GM13976 (cell line): ENCODE data around the gene GLIS1.

ENCODE experiments used
- DNase-seq: peaks from one replicate; pipeline ENCODE4 v3.0.0; 2012; ENCODE audit warnings: low spot score
- in situ Hi-C: fragments of 300-500 bp; cut with MboI; formaldehyde crosslinking; loops from one replicate; pipeline ENCODE4 v1.12.0; 2022; ENCODE audit warnings: low sequenced_read_pairs, mixed read lengths, inconsistent platforms; ENCODE audit not compliant: unreplicated experiment
- TF ChIP-seq, protein P1 (sequence below): IDR thresholded peaks from 2 replicates; pipeline ENCODE4 v1.5.1; 2012; ENCODE audit warnings: borderline replicate concordance, mild to moderate bottlenecking; ENCODE audit not compliant: insufficient read depth; ENCODE audit errors: extremely low read depth, missing control alignments, control extremely low read depth

GLIS1 gene

GRCh38 chr1:53600001-53600400, 139.0 kb downstream of the GLIS1 start:
- DNase-seq = no peak
- in situ Hi-C loops = no loop called here
- TF ChIP-seq, protein P1, sequence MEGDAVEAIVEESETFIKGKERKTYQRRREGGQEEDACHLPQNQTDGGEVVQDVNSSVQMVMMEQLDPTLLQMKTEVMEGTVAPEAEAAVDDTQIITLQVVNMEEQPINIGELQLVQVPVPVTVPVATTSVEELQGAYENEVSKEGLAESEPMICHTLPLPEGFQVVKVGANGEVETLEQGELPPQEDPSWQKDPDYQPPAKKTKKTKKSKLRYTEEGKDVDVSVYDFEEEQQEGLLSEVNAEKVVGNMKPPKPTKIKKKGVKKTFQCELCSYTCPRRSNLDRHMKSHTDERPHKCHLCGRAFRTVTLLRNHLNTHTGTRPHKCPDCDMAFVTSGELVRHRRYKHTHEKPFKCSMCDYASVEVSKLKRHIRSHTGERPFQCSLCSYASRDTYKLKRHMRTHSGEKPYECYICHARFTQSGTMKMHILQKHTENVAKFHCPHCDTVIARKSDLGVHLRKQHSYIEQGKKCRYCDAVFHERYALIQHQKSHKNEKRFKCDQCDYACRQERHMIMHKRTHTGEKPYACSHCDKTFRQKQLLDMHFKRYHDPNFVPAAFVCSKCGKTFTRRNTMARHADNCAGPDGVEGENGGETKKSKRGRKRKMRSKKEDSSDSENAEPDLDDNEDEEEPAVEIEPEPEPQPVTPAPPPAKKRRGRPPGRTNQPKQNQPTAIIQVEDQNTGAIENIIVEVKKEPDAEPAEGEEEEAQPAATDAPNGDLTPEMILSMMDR = no peak

DNA sequence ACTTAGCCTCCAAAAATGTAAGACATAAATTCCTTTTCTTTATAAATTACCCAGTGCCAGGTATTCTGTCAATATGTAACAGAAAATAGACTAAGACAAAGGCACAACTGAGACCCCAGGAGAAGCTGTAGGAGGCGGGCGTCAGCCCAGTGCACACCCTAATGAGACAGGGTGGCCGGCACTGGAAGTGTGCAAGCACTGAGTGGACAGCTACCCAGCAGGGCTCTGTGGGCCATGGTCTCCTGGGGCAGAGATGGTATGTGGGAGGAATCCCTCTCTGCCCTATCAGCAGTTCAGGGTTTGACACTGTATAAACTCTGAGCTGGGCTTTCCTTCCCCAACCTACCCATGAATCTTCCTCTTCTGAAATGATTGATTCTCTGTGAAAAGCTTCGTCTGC, 139.5 kb downstream of the GLIS1 start:
- in situ Hi-C loops = no loop called here
- TF ChIP-seq, protein P1 = no peak
- no peak for DNase-seq

GRCh38 chr1:53598966-53599365, 140.0 kb downstream of the GLIS1 start:
- in situ Hi-C loops = no loop called here
- DNase-seq = no peak
- TF ChIP-seq, protein P1 = no peak

DNA sequence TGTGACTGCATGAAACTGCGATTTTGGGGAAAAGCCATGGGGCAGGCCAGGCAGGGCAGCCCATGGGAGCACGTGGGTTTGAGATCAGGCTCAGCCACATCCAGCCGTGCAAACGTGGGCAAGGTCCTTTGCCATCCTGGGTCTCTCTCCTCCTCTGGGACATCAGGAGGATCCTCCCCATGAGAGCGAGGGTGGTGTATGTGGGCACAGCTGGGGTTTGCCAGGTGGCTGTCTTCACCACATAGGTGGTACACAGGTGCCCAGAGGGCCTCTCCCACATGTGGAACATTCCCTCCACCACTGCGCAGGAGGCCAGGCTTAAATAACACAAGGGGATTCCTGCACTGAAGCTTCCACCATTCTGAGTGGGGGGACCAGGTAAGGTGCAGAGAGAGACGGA, 143.1 kb downstream of the GLIS1 start:
- no peak for DNase-seq
- in situ Hi-C loops = no loop called here
- TF ChIP-seq, protein P1 = no peak

DNA sequence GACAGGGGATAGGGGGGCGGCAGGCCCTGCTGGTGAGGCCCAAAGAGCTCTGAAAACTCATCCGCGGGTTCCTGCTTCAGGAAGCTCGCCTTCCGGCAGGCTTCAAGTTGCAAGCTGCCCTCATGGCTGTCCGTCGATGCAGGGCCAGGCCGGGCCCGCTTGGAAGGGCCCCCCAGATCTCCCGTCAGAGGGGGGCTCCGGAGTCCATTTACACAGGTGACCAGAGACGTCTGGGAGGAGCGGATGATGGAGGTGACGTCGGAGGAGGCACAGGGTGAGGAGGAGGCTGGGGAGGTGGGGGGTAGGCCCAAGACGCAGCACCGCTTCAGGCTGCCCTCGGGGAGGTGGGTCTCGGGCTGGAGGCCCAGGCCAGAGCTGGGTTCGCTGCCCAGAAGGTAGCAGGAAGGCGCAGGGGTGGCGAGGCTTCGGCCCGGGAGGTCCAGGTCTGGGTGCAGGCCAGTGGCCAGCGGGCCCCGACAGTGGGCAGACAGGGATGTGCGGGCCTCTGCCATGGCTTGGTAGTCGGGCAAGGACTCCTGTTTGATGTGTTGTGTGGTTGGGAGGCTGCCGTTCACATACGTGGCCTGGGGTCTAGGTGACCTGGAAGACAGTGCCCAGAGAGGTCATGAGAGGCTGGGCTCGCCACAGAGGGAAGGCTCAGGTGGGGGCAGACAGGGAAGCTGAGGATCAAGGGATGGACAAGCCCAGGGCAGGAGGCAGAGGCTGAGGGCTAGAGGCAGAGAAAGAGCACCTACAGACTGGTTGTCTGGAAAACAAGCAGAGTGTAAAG, 144.4 kb downstream of the GLIS1 start:
- no peak for DNase-seq
- TF ChIP-seq, protein P1 = no peak
- in situ Hi-C loops = no loop called here

GRCh38 chr1:53593758-53594380, 145.1 kb downstream of the GLIS1 start:
- in situ Hi-C loops = no loop called here
- no peak for DNase-seq
- TF ChIP-seq, protein P1 = no peak
